CD4-positive, alpha-beta T cell treated with Interleukin-4 for 1 hour (primary cell): ENCODE measurements around the gene ARHGAP10.
A peak's percentile ranks its signal among the peaks of the same experiment; 100 is the strongest.

Experiments
- DNase-seq, 2 donors: peaks; one replicate each; pipeline ENCODE4 v3.0.0-alpha.2; 2020 to 2022

The ARHGAP10 gene

DNA sequence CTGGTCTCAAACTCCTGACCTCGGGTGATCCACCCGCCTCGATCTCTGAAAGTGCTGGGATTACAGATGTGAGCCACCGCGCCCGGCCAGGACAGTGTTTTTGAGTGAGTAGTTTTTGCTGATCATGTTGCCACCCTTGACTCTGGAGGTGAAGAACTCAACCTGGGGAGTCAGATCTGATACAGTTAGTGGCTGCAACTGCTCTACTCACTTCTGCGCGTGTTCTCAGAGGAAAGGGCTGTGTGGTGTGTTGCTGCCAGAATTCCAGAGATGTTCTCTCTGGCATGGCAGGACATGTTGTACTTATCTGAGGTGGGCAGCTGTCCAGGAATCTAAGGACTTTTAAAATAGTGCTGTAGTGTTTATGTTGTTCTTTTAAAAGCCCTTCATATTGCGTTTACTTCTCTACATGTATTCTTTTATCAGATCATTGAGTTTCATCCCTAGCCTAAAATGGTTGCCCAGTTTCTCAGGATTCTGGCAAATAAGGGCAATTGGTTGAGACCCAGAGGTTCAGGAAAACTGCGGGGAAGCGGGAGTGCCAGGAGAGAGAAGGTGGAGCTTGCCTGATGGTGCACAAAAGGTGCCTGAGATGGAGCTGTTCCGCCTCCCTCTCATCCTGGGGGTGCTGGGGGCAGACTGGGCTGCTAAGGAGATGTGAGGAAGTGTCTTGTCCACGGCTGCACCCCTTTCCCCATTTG is 97.7 kb downstream of the ARHGAP10 start:
- no peak for DNase-seq

DNA sequence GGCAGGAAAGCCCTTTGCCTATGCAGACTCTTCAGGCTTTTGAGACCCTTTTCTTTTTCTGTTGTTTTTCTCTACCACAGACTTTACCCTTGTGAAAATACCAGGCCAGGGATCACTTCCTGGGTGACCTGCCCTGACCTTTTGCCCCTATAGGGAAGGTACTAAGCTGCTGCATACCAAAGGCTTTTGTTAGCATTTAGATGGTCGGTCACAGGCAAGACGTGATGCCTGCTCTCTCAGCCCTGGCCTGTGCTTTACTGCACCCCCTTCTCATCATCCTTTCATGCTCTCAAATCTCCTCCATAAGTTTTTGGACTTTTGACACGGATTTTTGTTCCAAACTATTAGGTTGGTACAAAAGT is 98.2 kb downstream of the ARHGAP10 start:
- DNase-seq = no peak

DNA sequence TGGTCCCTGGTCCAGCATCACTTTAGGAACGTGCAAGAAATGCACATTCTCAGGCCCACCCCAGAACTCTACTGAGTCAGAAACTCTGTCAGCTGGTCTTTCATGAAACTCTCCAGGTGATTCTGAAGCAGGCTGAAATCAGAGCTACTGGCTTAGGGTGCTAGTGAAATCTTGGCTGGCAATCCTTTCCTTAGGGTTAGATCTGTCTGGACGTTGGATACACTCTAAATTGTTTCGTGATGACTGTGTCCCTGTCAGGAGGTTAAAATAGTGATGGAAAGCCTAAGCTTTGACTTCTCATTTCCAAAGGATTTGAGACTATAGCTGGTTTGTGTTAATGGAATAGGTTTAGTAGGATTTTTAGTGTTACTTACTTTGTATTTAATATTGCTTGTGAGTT is 99.1 kb downstream of the ARHGAP10 start:
- no peak for DNase-seq

DNA sequence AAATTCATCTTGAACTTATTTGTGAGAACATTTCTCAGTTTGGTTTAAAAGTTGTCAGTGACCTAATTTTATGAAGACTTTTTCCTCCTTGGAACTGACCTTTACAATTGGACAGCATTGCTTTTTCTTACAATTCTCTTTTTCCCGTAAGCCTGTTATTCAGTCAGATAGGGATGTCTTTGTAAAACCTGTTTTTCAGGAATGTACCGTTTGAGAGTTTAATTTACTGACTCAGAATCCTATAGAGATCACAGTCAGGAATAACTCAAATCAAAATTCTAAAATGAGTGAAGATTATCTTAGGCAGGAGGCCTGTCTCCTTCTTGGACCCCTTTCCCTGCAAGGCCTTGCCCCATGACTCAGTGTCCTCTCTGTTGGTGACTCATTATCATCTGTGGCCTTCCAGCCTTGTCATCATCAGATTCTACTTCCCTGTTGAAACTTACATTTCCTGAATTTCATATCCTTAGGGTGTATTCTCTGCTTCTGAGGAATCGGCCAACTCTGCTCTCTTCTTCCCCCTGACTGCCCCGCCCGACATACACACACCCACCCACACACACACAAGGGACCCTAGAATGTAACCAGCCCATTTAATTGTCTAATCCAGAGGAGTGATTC is 99.8 kb downstream of the ARHGAP10 start:
- peak; percentile 15 to 71 for DNase-seq

DNA sequence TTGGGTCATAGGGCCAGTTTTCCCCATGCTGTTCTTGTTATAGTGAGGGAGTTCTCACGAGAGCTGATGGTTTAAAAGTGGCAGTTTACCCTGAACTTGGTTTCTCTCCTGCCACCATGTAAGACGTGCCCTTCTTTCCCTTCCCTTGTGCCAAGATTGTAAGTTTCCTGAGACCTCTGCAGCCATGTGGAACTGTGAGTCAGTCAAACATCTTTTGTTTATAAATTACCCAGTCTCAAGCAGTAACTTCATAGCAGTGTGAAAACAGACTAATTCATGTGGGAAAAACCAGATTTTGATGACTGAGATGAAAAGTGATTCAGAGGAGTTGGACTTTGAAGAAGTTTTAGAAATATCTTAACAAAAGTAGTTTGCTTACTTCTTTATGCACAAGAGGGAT is 101.4 kb downstream of the ARHGAP10 start:
- DNase-seq = no peak

DNA sequence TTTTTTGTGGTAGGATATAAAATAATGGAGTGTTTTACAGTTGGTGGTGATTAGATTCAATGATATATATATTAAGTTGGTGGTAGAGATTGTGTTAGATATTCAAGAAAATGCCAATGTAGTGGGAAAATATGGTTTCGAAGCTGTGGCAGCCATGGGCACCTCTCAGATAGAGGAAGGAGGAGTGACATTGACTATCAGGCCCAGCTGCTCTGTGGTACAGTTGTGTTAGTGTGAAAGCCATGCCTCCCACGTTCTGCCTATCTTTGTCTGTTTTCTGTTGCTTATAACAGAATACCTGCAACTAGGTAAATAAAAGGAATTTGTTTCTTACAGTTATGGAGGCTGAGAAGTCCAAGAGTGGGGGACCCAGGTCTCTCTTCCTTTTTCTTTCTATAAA is 101.9 kb downstream of the ARHGAP10 start:
- no peak for DNase-seq

DNA sequence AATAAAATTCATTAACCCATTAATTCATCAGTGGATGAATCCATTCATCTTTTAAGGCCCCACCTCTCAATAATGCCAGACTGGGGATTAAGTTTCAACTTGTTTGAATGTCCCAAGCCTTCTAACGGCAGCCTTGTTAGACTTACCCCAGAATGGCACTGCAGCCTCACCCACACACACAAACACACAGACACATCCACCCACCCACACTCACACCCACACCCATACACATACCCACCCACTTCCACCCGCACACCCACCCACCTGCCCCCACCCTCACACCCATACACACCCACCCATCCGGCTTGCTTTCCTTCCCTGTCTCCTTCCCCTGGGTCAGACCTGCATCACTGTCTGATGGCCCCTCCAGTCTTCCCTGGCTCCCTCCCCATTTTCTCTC is 102.6 kb downstream of the ARHGAP10 start:
- DNase-seq = no peak

DNA sequence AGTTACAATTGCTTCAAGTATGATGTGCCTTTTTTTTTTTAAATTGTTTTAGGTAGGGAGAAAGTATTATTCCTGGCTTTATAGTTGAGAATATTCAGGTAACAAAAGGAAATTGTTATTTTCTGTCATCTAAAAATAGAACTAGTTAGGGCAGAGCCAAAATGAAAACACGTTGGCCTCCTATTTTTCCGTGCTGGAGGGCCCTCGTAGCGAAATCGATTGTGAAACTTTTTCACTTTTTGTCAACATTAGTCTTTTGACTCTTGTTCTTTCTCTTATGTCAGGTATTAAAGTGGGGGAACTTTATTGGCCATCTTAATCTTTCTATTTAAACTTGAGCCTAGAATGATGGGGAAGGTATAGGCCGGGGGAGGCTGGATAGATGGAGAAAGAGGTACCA is 104.9 kb downstream of the ARHGAP10 start:
- DNase-seq = no peak

DNA sequence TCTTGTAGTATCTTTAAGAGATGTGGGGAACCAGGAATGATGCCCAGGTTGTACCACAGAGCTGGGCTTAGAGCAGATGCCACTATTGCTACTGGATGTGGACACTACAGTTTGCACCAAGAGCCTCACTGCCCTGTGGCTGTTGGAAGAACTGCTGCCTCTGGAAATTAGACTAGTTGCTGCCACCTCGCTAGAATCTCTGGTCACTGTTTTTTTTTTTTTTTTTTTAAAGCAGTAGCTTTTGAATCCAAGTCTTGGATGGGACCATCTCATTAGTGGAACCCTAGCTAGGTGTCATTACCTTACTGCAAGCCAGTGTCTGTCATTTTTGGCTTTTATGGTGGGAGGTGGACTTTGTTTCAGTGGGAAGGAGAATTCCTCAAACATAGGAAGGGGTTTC is 105.5 kb downstream of the ARHGAP10 start:
- peak in 1 of 2 donors; percentile 14 for DNase-seq

DNA sequence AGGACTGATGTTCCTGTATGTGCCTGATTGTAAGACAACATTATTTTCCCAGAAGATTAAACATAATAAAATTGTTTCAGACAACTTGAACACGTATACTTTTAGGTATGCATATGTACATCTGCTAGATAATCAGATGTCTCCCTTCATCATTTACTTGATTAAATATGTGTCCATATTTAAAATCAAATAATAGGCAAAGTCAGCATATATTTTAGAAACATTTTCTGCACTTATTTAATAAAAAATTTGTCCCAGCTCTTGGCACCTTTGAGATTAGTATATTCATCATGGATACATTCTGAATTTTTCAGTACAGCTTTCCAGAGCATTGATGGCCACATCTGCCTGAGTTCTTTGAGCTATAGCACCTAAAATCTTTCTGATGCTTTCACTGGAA is 106.0 kb downstream of the ARHGAP10 start:
- DNase-seq = no peak

DNA sequence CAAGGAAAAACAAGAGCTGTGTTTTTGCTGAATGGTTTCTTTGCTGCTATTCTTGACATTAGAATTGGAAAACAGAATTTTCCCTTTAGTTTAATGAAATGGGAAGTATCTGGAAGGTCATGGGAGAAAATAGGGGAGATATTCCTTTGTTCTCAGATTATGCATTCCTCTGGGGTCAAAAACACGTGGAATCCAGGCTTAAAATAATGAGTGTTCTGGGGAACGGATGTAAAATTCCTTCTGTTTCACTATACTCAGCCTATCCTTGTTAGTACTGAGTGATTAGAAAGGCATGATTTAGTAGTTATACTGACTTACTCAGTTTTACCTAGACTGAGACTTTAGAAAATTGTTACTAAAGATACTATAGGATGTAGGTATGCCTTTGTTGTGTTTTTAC is 107.3 kb downstream of the ARHGAP10 start:
- DNase-seq = no peak

DNA sequence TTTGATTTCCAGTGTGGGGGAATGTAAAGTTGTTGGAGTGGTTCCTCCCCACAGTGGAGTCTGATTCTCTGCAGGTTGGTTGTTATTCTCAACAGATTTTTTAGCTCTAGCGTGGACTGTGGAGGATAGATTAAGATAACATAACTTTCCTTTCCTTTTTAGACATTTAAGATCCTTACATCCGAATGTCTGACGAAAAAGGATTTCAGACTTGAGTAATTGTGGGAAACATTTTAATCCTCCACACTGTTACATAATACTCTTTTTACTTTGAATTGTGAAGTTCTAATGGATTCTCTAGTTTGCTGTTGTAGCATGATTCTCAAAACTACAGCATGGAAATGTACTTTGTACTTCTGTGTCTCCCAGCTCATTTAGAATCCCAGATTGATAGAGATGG is 107.8 kb downstream of the ARHGAP10 start:
- no peak for DNase-seq

DNA sequence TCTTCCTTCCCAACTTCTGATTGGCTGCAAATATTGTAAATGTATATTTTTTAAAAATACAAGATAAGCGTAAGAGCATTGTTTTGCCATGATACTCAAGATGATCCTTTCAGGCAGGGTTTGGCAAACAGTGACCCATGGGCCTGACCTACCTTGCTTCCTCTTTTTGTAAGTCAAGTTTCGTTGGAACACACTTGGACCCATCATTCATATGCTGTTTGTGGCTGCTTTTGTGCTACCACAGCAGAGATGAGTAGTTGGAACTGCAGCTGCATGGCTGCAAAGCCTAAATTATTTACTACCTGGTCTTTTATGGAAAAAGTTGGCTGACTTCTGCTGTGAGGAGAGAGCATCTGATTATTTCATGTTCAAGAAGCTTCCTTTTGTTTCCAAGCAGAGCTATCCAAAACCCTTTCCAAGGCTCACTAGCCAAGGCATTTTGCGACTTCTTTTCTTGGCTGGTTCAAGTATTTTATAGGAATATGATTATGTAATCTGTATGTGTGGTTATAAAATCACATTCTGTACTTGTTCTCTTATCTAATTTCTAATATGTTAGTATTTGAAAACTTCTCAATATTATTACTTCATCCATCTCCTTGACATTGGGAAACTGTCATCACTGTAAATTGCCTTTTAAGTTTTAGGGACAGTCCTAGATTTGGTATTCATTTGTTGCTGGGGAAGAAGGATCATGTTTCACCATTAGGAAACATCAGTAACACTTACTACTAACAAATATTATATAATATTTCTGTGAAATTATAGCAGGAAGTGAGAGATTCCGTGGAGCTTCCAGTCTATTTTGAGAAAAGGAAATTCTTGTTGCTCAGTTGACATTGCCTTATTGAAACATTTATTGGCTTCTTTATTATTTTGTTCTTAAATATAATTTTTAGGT is 109.2 kb downstream of the ARHGAP10 start:
- no peak for DNase-seq

DNA sequence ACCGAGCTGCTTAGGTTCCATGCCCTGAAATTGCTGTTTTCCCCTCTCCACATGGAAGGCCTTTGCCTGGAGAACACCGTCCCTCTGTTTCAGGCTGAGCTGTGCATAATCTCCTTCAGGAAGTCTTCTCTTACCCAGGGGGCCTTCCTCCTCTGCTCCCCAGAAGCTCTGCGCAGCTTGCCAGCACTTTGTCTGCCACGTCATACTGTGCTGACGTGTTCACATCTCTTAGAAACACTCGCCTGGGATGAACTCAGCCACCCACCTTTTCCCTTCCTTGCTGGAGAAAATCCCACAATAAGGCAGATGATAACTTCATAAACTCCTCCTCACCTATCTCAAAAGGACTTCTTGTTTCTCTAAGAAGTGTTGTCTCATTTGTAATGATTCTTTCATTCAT is 110.7 kb downstream of the ARHGAP10 start:
- no peak for DNase-seq

DNA sequence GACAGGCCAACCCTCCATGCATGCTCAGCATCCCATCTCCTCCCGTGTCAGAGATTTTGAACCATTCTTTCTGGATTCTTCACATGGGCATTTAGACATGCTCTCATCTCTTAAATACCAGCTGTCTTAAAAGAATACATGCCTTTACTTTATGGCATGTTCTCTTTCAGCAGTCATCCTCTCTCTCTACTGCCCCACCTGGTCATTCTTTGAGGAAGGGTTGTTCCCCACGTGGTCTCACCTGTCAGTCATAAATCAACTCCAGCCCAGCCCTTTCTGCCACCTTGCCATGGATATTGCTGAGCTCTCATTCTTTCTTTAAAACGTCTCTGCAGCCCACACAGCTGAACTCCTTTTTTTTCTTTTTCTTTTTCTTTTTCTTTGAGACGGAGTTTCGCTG is 111.3 kb downstream of the ARHGAP10 start:
- DNase-seq = no peak

DNA sequence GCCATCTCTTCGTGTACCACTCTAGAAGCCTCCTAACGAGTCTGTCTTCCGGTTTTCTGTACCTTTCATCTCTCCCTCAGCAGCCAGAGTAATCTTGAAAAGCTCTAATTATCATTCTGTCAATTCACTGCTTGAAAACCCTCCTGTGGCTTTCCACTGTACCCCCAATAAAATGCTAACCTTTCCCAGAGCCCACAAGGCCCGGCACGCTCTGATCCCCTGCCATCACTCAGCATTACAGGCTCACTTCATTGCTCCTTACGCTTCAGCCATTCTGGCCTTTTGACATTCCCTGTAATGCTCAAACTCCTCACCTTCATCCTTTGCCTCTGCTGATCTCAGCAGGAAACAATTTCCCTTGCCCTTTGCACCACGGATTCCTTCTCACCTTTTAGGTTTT is 112.9 kb downstream of the ARHGAP10 start:
- no peak for DNase-seq

DNA sequence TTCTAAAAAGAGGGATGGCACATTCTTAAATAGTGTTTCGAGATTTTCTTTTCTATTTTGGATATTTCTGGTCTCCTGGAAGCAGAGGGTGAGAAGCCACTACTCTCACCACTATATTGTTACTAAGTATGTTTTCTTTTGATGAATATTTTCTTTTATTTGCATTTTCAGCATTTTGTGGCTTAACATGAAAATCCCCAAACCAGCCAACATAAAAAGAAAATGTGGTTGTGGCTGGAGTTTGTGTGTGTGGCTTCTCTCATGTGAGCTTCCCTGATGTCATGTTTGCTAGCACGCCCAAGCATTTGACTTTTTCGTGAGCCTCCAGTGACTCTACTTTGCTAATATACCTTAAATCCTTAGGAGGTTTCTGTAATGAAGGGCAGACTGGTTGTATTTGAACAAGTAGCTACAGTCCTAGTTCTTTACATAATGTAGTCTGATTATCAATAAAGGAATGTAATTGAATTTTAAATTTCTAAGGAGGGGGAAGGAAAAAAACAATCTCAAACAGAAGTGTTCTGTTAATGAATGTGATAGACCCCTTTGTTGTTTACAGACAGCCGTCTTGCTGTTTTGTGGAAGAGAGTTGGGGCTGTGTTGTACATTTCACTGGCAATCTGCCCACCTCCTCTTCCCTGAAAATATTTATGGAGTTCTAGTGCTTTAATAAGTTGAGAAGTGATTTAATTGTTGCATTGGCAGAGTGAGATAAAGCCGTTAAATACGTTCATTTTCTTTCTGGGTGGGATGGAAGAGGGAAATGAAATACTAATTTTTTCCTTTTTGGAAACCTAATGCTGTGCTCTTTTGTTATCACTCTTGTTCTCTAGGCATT is 114.6 kb downstream of the ARHGAP10 start:
- peak in 1 of 2 donors; percentile 37 for DNase-seq

DNA sequence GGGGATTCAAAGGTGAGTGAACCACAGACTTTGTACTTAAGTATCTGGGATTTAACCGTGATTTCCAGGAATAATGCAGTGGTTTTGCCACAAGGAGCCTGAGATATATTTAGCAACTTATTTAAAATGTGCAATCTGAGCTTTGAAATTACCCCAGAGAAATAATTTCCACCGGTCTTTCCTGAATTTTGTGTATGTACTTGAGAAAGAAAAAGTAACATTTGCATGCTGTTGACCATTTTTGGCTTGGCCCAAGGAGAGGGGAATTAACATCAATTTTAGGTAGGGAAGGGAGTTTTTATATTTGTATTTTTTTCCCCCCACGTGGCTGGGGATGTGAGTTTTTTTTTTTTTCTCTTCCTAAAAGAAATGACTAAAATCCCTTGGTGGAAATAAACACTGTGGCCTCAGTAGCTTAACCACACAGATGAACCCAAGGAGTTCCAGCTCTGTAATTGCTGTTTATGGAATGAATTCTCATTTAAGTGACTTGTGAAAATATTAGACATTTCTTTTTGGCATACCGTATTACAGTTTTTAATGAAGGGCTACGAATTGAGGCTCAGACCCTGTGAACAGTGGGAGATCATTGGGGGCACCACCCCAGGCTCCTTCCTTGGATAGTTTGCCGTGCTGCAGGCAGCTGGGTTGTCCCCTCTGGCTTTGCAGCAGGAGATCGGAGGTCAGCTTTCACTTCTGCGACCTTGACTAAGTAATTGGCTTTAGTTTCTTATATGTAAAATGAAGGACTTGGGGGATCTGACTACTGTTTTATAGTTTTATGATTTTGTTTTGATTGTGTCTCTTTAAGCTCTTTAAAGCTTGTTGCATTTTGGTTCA is 116.1 kb downstream of the ARHGAP10 start:
- no peak for DNase-seq

DNA sequence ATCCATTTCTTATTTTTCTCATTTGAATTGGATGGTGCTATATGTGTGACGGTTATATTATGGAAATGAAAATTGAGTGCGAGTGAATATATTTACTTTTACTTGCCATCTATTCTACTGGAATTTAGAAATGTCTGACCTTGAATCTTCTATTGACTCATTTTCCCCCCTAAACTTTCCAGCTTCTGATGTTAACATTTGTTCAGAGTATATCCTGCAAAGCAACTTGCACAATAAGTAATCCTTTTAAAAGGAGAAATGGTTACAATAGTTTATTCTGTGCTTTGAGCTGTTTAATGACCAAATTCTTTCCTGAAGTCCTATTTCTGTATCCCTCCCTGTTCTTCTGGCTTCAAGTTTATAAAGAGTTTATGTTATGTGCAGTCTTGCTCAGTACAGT is 116.7 kb downstream of the ARHGAP10 start:
- DNase-seq = no peak

DNA sequence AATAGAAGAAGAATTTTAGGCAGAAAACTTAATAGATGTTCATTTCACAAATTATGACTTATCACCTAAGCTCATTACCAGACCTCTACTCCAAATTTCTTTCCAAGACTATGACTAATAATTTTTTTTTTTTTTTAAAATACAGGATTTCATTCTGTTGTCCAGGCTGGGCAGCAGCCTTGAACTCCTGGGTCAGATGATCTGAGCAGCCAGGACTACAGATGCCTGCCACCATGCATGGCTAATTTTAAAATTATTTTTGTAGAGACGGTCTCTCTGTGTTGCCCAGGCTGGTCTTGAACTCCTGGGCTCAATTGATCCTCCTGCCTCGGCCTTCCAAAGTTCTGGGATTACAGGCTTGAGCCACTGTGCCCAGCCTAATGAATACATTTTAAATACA is 119.2 kb downstream of the ARHGAP10 start:
- no peak for DNase-seq

DNA sequence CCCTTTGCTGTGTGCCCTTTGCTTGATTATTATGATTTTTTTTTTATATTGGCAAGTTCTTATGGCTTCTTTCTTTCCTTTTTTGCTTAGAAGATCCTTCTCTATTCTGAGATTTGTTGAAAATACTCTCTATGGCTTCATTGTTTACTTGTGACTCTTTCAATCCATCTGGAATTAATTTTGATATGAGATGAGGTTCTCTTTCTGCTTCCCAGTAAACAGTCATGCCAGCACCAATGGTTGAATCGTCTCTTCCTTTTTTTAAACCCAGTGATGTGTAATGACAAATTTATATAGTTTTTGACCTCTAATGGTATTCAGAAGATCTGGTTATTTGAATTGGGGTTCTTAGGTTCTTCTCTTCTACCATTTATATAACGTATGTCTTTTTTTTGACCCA is 121.8 kb downstream of the ARHGAP10 start:
- no peak for DNase-seq

DNA sequence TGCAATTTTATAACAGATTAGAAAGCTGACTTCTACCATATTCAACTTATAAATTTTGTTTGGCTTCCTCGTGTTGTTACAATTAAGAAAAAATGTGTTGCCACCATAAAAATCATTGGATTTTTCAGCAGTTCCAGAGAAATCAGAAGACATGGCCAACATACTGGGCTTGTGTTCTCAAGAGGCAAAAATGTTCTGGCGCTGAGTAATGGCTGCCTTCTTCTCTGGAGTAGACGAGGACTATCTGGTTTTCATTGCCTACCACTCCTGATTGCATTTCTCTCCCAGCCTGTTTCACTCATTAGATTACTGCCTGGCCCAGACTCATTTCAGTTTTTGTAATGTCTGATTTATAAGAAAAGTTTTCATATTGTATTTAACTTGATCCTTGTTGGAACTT is 122.3 kb downstream of the ARHGAP10 start:
- no peak for DNase-seq
